GM18505 (cell line): Measurements from ENCODE around the gene CAPN13.

Experiments
- ATAC-seq: cut with Tn5 transposase; IDR thresholded peaks from one replicate; pipeline ENCODE4 v1.9.1; 2021; ENCODE audit not compliant: unreplicated experiment
- POLR2A ChIP-seq: IDR thresholded peaks from 4 replicates; pipeline ENCODE4 v1.6.1; 2011; ENCODE audit warnings: borderline replicate concordance; ENCODE audit not compliant: insufficient read depth, insufficient read length; ENCODE audit errors: extremely low read depth

Gene CAPN13

DNA sequence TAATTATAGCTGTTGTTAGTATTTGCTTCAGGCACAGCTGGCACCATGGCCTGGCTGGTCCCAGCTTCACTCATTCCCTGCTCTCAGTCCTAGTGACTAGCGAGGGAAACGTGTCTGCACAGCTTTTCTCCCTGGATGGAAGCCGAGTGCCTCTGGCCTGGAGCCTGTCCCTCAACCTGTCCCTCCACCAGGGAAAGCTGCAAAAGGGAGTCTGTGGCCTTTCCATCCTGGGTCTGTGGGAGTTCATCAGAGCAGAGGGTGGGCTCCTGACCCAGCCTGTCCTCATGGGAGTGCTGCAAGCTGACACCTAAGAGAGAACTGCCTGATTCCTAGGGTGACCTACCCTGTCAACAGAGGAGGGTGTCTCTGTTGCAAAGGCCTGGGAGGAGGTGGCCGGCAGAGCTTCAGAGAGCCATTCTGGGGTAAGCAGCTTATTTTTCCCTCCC is 118.3 kb downstream of the CAPN13 start:
- no peak for ATAC-seq
- TF ChIP-seq POLR2A, result no peak

DNA sequence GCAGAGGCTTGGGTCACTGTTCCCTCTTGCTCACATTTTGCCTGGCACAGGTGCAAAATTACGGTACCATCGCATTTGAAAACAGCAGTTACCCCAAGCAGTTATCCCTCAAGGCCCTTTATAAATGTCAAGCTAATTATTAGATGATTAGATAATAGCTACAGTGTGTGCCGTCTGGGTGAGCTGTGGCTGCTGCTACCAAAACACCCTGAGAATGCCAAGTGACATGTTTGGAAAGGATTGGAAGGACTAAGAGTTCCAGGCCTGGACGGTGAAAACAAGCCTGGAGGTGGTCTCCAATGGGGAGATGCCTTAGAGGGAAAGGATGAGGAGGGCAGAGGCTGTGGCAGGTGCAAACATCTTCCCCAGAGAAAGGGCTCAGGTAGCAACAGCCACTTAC is 120.6 kb downstream of the CAPN13 start:
- TF ChIP-seq POLR2A, result no peak
- no peak for ATAC-seq

DNA sequence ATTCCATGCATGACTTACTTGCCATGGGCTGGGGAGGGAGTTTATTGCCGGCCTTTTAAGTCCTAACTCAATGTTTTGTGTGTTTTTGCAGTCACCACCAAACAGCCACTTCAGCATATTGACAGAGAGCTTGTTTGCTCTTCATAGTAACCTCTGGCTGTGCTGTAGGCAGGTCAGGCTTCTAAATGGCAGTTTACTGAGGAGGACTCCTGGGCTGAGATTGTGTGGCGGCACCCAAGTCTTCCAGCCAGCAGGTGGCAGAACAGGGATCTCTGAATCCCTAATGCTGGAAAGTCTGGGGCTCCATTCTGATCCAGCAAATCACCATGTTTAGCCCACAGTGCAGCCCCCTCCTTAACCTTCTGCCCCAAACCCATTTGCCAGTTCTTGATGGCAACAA is 121.2 kb downstream of the CAPN13 start:
- ATAC-seq, result no peak
- TF ChIP-seq POLR2A, result no peak

DNA sequence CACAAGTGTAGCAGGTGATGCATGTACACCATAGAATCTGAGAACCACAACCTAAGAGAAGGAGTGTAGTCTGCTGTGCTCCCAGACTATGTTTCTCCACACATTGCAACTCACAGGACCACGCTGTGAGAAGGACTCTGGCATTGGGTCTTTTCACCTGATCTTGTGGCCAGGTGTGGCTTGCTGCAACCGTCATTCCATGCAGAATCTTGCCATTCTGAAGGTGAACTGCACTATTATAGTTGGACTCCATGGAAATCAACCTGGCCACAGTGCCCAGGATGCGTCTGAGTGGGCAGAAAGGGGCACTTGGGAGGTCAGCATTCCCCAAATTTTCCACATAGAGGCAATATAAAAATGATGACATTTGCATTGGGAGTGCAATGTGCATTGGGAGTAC is 122.2 kb downstream of the CAPN13 start:
- TF ChIP-seq POLR2A, result no peak
- no peak for ATAC-seq

DNA sequence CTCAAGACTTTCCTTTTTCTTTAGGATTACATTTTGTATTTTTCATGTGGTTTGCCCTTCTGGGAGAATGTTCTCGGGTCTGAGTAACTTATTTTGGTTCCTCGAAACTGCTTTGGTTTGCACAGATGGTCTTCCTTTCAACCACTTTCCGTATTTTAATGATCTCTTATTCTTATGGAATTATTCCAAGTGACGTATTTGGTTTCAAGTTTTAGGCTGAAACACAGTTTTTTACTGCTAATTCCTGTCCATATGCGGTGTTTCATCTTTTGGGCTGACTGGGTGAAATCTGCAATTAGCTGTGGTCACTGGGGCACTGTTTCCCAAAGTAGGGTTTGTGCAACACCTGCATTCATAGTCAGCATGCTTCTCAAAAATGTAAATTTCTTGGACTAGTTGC is 122.7 kb downstream of the CAPN13 start:
- TF ChIP-seq POLR2A, result no peak
- ATAC-seq, result no peak

DNA sequence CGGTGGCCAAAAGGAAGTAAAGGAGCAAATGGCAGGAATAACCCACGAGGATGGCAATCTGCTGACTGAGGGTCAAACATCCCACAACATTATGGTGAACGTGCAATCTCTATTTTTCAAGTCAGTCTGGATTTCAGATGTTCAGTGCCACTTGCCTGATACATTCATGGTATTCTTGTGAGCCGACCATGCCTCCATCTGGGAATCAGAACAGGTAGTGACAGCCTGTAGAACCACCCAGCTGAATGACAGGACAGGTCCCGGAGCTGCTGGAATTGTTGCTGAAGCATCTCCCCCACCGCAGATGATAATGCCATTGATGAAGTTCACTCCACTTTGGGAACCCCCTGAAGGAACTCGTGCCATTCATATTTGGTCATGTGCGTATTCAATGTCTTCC is 123.2 kb downstream of the CAPN13 start:
- TF ChIP-seq POLR2A, result no peak
- ATAC-seq, result no peak

DNA sequence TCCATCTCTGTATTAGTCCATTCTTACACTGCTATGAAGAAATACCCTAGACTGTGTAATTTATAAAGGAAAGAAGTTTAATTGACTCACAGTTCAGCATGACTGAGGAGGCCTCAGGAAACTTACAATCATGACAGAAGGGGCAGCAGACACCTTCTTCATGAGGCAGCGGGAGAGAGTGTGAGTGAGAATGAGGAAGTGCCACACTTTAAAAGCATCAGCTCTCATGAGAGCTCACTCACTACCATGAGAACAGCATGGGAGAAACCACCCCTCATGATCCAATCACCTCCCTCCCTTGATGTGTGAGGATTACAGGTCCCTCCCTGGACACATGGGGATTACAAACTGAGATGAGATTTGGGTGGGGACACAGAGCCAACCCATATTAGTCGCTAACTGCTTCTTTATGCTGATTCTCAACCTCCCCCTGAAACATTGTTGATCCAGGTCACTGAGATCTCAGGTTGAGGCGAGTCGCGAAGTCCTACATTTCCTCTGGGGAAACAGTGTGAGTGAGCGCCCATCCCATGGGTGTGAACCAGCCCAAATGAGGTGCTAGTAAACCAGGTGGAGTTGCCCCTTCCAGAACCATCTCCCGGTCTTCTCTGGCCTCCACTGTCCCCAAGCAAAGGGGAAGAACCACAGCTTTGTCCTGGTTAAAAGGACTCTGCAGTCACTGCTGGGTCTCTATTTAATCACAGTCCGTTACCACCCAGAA is 123.8 kb downstream of the CAPN13 start:
- ATAC-seq, result no peak
- TF ChIP-seq POLR2A, result no peak

DNA sequence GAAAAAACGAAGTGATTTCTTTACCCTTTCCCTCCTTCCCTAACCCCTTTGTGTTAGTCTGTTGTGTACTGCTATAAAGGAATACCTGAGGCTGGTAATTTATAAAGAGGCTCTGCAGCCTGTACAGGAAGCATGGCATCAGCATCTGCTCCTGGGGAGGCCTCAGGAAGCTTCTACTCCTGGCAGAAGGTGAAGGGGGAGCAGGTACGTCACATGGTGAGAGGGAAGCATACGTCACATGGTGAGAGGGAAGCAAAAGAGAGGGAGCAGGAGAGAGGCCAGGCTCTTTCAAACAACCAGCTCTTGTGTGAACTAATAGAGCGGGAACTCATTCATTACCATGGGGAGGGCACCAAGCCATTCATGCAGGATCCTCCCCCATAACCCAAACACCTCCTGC is 126.2 kb downstream of the CAPN13 start:
- TF ChIP-seq POLR2A, result no peak
- no peak for ATAC-seq

DNA sequence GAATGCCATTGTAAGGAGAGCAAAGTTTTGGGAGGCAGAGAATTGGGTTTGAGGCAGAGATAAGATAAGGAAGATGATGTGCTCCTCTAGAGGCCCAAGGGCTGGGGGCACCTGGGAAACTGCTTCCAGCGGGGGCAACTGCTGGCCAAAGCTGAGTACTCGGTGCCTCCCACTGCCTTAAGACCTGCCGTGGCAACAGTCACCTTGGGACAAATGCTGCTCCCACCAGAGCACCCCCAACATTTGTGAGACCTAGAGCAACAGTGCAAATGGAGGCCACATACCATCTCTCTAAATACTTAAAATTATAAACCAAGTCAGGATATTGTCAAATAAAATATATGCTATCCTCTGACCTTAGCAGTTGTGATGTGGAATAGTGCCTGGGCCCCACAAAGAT is 127.1 kb downstream of the CAPN13 start:
- no peak for ATAC-seq
- no peak for TF ChIP-seq POLR2A

DNA sequence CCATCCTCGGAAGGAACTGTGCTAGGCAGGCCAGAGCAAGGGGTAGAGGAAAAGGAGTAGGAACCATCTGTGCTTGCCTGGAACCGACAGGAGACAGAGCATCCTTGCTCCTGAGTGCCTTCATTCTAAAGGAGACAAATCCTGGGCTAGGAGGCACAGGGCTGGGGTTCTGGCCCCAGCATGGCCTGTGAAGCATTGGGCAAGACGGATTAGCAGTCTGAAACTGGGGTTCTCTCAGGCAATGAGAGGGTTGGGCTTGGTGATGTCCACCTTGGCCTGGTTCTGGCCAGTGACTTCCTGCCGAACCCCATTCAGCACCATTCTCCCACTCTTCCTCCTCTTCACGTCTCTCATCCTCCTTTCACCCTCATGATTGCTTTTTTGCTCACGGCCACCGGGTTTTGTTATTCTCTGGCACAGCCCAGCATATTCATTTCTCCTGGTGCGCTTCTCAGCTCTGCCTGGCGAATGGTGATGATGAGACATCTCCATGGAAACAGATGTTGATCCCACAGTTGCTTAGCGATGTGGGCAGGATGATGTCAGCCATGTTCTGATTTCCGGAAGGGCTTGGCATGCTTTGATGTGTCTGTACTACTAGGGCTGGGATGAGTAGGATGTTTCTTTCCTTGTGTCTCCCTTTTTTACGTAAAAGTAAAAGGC is 127.7 kb downstream of the CAPN13 start:
- ATAC-seq, result no peak
- no peak for TF ChIP-seq POLR2A

DNA sequence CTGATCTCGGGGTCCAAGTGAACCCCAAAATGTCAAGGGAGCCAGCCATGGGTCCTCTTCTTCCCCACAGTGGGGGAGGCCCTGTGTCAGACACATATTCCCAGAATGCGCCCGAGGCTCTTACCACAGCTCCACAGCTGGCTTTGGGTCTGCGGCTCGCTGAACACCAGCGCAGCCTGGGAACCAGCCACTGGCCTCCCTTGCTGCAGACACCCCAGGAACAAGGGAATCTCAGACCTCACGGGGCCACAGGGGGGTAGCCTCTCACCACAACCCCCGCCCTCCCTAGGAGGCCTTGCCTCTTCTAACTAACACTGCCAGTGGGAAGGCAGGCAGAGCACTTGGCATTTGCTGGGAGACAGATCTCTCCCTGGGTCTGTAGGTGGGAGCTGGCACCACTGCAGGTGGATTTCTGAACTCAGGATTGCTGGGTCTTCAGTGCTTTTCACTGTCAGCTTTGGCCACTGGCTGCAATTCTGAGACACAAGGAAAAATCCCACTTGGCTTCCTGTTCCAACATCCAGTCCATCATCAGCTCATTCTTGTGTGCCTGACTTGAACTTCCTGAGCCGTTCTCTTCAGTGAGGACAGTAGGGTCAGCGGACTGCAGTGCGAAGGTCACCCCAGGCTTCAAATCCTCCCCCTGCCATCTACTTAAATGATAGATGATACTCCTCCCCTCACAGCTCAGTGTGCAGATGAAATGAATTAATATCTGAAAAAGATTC is 128.7 kb downstream of the CAPN13 start:
- ATAC-seq, result no peak
- no peak for TF ChIP-seq POLR2A

DNA sequence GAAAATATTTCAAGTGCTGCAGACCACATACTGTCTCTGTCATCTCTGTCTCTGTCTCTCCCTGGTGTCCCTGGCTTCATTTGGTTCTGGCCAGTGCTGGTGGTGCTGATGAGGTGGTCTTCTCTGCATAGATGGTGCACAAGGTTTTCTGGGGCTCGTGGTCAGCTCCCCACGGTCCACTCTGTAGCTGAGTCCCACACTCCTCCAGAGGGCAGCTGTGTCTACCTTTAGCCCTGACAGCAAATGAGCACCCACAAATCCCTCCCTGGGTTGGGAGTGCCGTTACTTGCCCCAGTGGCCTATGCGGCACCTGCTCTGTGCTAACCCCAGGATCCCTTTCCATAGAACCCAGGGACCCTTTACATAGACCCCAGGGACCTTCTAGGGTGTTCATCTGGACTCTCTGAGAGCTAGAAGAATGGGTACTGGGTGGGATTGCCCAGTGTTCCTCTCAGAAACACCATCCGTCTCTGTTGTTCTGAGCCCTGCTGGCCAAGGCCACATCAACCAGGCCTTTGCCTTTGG is 129.3 kb downstream of the CAPN13 start:
- TF ChIP-seq POLR2A, result no peak

DNA sequence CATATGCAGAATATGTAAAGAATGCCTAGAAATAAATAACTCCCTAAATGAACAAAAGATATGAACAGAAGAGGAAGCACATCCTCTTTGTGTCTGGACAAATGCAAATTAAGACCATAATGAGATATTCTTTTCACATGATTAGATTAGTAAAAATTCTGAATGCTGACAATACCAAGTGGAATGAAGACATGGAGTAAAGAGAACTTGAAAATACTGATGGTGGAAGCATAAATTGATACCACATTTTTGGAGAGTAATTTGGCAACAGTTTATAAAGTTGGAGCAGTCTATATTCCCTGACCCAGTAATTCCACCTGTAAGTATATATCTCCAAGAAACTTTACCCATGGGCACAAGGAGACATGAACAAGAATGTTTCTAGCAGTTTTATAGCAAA is 130.0 kb downstream of the CAPN13 start:
- no peak for ATAC-seq
- no peak for TF ChIP-seq POLR2A

More for the DNA sequence above, 129.3 kb downstream of the CAPN13 start:
- no peak for ATAC-seq
